B cell (primary cell): Measurements from ENCODE around the gene PTPRN2. TPM values are rescaled to one million over a fixed set of nuclear protein-coding genes. Genes with fewer than 3 reads are reported as not detected.

Experiments used
- ATAC-seq: fragments of 200-7000 bp; cut with Tn5 transposase; one replicate; pipeline ENCODE4 v1.10.0; 2021; ENCODE audit warnings: low read depth, mild to moderate bottlenecking, moderate number of reproducible peaks, moderate library complexity
- CTCF ChIA-PET: fragments of 350-600 bp; sonication (Branson Sonifier 250); formaldehyde crosslinking; loops from one replicate; lab custom pipeline; 2021; ENCODE audit warnings: antibody characterized with exemption, inconsistent platforms; lab: Charles Lee
- POLR2A ChIA-PET: fragments of 350-600 bp; sonication (Branson Sonifier 250); formaldehyde crosslinking; loops from one replicate; lab custom pipeline; 2021; ENCODE audit warnings: antibody characterized with exemption; lab: Charles Lee
- DNase-seq: peaks from one replicate; pipeline ENCODE4 v3.0.0; 2013
- H2AFZ ChIP-seq: 2 replicates; pipeline ENCODE4 v1.6.1; 2012; ENCODE audit warnings: mild to moderate bottlenecking, low read depth, low read length; ENCODE audit not compliant: insufficient read depth, poor library complexity, severe bottlenecking
- H3K27ac ChIP-seq, 2 donors: 1 replicate in 1 of 2; 2 replicates in 1 of 2; pipeline ENCODE4 v1.5.1; 2012 to 2013; ENCODE audit warnings: low read length in 2 of 2, mild to moderate bottlenecking in 2 of 2, moderate library complexity in 1 of 2
- H3K27me3 ChIP-seq, 4 experiments: fragments of 200-600 bp in 1 of 4; sonication (generic) in 1 of 4; replicated peaks in 1 of 4; 1 replicate in 2 of 4; 2 replicates in 2 of 4; pipeline versions ENCODE4 v1.6.1 to v1.7.0; 2013 to 2016; ENCODE audit warnings: low read length in 3 of 4, mild to moderate bottlenecking in 2 of 4, mixed read lengths in 1 of 4, moderate library complexity in 1 of 4; ENCODE audit not compliant: insufficient read depth in 4 of 4, control insufficient read depth in 3 of 4; ENCODE audit errors: control extremely low read depth in 1 of 4
- H3K36me3 ChIP-seq, 2 experiments: replicated peaks in 1 of 2; 1 replicate in 1 of 2; 2 replicates in 1 of 2; pipeline versions ENCODE4 v1.6.1 to v1.7.1; 2013; ENCODE audit warnings: low read length in 1 of 2; ENCODE audit not compliant: insufficient read depth in 2 of 2, control insufficient read depth in 1 of 2; ENCODE audit errors: control extremely low read depth in 1 of 2, extremely low read depth in 1 of 2
- H3K4me1 ChIP-seq, 2 donors: fragments of 200-600 bp in 1 of 2; sonication (generic) in 1 of 2; 1 replicate in 1 of 2; 2 replicates in 1 of 2; pipeline versions ENCODE4 v1.5.1 to v1.6.1; 2013 to 2017; ENCODE audit warnings: low read length in 2 of 2; ENCODE audit not compliant: control insufficient read depth in 2 of 2, insufficient read depth in 2 of 2
- H3K4me2 ChIP-seq: replicated peaks from 2 replicates; pipeline ENCODE3; 2012; ENCODE audit warnings: mild to moderate bottlenecking, low read depth, low read length; ENCODE audit not compliant: poor library complexity, severe bottlenecking
- H3K4me3 ChIP-seq, 5 experiments: fragments of 200-600 bp in 1 of 5; sonication (generic) in 1 of 5; 1 replicate in 3 of 5; 2 replicates in 2 of 5; pipeline versions ENCODE4 v1.5.1 to v1.7.0; 2011 to 2016; ENCODE audit warnings: low read length in 4 of 5, mild to moderate bottlenecking in 4 of 5, low read depth in 2 of 5, control low read depth in 1 of 5, moderate library complexity in 1 of 5; ENCODE audit not compliant: insufficient read depth in 1 of 5; ENCODE audit errors: control extremely low read depth in 1 of 5, extremely low read depth in 1 of 5
- H3K79me2 ChIP-seq: fragments of 200-600 bp; sonication (generic); one replicate; pipeline ENCODE4 v1.6.0; 2016; ENCODE audit warnings: low read length; ENCODE audit not compliant: control insufficient read depth, insufficient read depth
- H3K9ac ChIP-seq: fragments of 200-600 bp; sonication (generic); 2 replicates; pipeline ENCODE4 v1.6.1; 2017; ENCODE audit warnings: mild to moderate bottlenecking, low read length, moderate library complexity
- H3K9me3 ChIP-seq, 3 donors: one replicate each; pipeline versions ENCODE4 v1.6.1 to v1.7.1; 2013; ENCODE audit warnings: low read length in 2 of 3; ENCODE audit not compliant: control insufficient read depth in 2 of 3, insufficient read depth in 1 of 3; ENCODE audit errors: control extremely low read depth in 1 of 3
- H4K20me1 ChIP-seq: 2 replicates; pipeline ENCODE4 v1.6.0; 2012; ENCODE audit warnings: mild to moderate bottlenecking, low read length; ENCODE audit not compliant: insufficient read depth, control insufficient read depth, poor library complexity, severe bottlenecking
- H3K27ac Mint-ChIP-seq: one replicate; pipeline ENCODE4 v1.8.0; 2021; ENCODE audit warnings: mixed read lengths
- H3K27me3 Mint-ChIP-seq: one replicate; pipeline ENCODE4 v1.8.0; 2021; ENCODE audit warnings: mixed read lengths
- H3K4me1 Mint-ChIP-seq: one replicate; pipeline ENCODE4 v1.8.0; 2021; ENCODE audit warnings: mixed read lengths
- H3K4me3 Mint-ChIP-seq: one replicate; pipeline ENCODE4 v1.8.0; 2021; ENCODE audit warnings: mixed read lengths
- H3K9me3 Mint-ChIP-seq: one replicate; pipeline ENCODE4 v1.8.0; 2022; ENCODE audit warnings: mixed read lengths; ENCODE audit not compliant: insufficient read depth
- CTCF ChIP-seq: fragments of 200-600 bp; IDR thresholded peaks from one replicate; pipeline ENCODE4 v1.8.0; 2022; ENCODE audit warnings: antibody characterized with exemption, mild to moderate bottlenecking
- EZH2 ChIP-seq: IDR thresholded peaks from 2 replicates; pipeline ENCODE4 v1.6.1; 2012; ENCODE audit warnings: borderline replicate concordance, low read depth, mild to moderate bottlenecking, moderate library complexity, low read length; ENCODE audit not compliant: insufficient read depth, poor library complexity, severe bottlenecking
- WGBS: methylation state at CpG from one replicate; pipeline ENCODE4 v1.1.5; 2013; ENCODE audit warnings: missing lambda C conversion rate; ENCODE audit not compliant: insufficient coverage; 5-methylcytosine and 5-hydroxymethylcytosine counted together
- intact Hi-C: fragments of 100-400 bp; cut with micrococcal nuclease; formaldehyde crosslinking; loops from one replicate; pipeline ENCODE4 v1.10.0; 2022
- polyA plus RNA-seq: library from polyadenylated mRNA; depleted of rRNA; stranded (reverse); fragments of >200 nt; gene quantifications from 2 replicates; pipeline ENCODE4 v1.2.3, GENCODE V29; 2012
- total RNA-seq, 2 donors: library from RNA; stranded (reverse); fragments of 120-200 nt in 1 of 2; gene quantifications; 1 replicate in 1 of 2; 2 replicates in 1 of 2; pipeline versions ENCODE4 v1.2.3 to v1.2.4, GENCODE V29; 2013 to 2022

The PTPRN2 gene
- total and polyA plus RNA-seq, 2 donors (not counting 1 experiment from before 2014, with no cell fraction given) = 2.0 to 5.0 TPM

GRCh38 chr7:158279539-158280447 is 307.8 kb downstream of the PTPRN2 start:
- no peak overlapping the region for H3K27ac Mint-ChIP-seq
- ChIA-PET POLR2A (no interaction called here), CTCF (no interaction called here)
- no peak overlapping the region for H3K4me3 Mint-ChIP-seq
- no peaks in the 10 kb centered on the region for H3K4me1 Mint-ChIP-seq
- WGBS = 80% methylated on average over 46 of the region's 53 CpGs
- no peak overlapping the region for H3K27ac ChIP-seq
- no peak overlapping the region for H3K4me3 ChIP-seq
- no peaks in the 10 kb centered on the region for H3K36me3 ChIP-seq
- H3K4me1 ChIP-seq = no peaks in the 10 kb centered on the region
- H3K9ac ChIP-seq = no peak overlapping the region
- H3K4me2 ChIP-seq = no peak overlapping the region
- ATAC-seq (no peak), DNase-seq (no peak)
- no peaks in the 10 kb centered on the region for H4K20me1 ChIP-seq
- intact Hi-C loops = no loop called here
- H3K27me3 ChIP-seq = no peaks in the 10 kb centered on the region
- H3K9me3 Mint-ChIP-seq = no peaks in the 10 kb centered on the region
- H3K27me3 Mint-ChIP-seq = no peaks in the 10 kb centered on the region
- H3K79me2 ChIP-seq = no peaks in the 10 kb centered on the region
- H3K9me3 ChIP-seq = peaks cover 0 to 51% (median 0%) of the 10 kb centered on the region in 3 donors
- H2AFZ ChIP-seq = no peak overlapping the region
- no peak for TF ChIP-seq EZH2
- no peak for TF ChIP-seq CTCF

- Mint-ChIP-seq H3K27me3 (no peaks in the 10 kb centered on the region), H3K9me3 (no peaks in the 10 kb centered on the region), H3K27ac (no peak overlapping the region), H3K4me3 (no peak overlapping the region), H3K4me1 (no peaks in the 10 kb centered on the region)
- H3K9ac ChIP-seq = no peak overlapping the region
- POLR2A ChIA-PET = no interaction called here
- no peak overlapping the region for H3K4me2 ChIP-seq
- H3K36me3 ChIP-seq = no peaks in the 10 kb centered on the region
- H3K27me3 ChIP-seq = no peaks in the 10 kb centered on the region
- intact Hi-C loops = no loop called here
- no peaks in the 10 kb centered on the region for H4K20me1 ChIP-seq
- no peaks in the 10 kb centered on the region for H3K79me2 ChIP-seq
- no peak for ATAC-seq
- H3K27ac ChIP-seq = no peak overlapping the region
- H3K4me3 ChIP-seq = no peak overlapping the region
- peaks cover 0 to 50% (median 0%) of the 10 kb centered on the region in 3 donors for H3K9me3 ChIP-seq
- WGBS = 71% methylated on average over 6 of the region's 9 CpGs
- no peaks in the 10 kb centered on the region for H3K4me1 ChIP-seq
- TF ChIP-seq CTCF (no peak), EZH2 (no peak)
- H2AFZ ChIP-seq = no peak overlapping the region
- CTCF ChIA-PET = no interaction called here
- no peak for DNase-seq
Measured at GRCh38 chr7:158278745-158279320, 308.8 kb downstream of the PTPRN2 start.
